ENCODE measurements around the gene PLEKHG4B.
"Not testable (repeated sequence)": the region's sequence is repeated elsewhere in the genome, so short reads cannot be mapped to it uniquely, and the experiment has no call there.

The PLEKHG4B gene

GRCh38 chr5:228886-229285 is 136.9 kb downstream of the PLEKHG4B start:
- no peak for TF ChIP-seq ZNF274 (IDR thresholded peaks at IDR 0.05; ENCODE audit: low read depth, low read length)
- H3K4me3 ChIP-seq (ENCODE audit: low read length), result no peak overlapping the region

DNA sequence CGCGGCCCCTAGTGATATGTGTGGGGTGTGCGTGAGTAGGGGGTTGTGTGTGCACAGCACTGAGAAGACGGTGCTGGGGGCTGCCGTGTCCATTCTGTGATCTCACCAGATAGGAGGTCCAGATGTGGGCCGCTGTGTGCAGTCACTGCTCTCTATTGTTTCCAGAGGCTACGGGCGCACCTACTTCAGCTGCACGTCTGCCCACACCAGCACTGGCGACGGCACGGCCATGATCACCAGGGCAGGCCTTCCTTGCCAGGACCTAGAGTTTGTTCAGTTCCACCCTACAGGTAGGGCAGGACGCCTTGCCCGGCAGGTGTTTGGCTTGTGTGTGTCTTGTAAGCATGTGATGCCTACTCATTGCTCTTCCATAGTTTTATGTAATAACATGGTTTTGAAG is 138.7 kb downstream of the PLEKHG4B start:
- TF ChIP-seq ZNF274 (IDR thresholded peaks at IDR 0.05; ENCODE audit: low read depth, low read length), result no peak
- H3K4me3 ChIP-seq (ENCODE audit: low read length), result no peak overlapping the region

DNA sequence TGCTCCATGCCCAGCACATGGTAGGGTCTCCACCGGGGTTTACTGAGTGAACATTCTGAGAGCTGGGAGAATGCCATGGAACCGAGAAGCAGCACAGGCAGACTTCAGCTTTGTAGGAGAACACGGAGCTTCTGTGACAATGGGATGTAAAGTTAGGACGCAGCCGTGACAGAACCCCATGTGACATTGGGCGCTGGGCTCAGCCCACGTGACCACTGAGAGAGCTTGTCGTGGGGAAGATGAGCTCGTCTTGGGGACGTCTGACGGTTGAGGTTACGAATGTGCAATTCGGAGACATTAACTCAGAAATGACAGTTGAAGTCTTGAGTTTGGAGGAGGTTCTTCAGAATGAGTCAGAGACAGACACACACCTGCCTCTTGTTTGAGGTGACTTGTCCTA is 139.7 kb downstream of the PLEKHG4B start:
- TF ChIP-seq ZNF274 (IDR thresholded peaks at IDR 0.05; ENCODE audit: low read depth, low read length), result no peak
- no peak overlapping the region for H3K4me3 ChIP-seq (ENCODE audit: low read length)

GRCh38 chr5:233426-233825 is 141.5 kb downstream of the PLEKHG4B start:
- H3K4me3 ChIP-seq (ENCODE audit: low read length), result not testable (repeated sequence)

DNA sequence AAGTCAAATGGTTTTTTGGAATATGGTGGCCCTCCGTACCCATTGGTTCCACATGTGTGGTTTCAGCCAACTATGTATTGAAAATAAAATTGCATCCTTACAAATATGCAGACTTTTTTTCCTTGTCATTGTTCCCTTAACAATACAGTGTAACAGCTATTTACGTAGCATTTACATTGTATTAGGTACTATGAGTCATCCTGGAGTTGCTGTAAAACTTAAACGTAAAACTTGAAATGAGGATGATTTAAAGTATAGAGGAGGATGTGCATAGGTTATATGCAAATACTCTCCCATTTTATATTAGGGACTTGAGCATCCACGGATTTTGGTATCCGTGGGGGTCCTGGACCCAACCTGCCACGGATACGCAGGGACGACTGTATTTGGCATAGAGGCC is 142.5 kb downstream of the PLEKHG4B start:
- no peak for TF ChIP-seq ZNF274 (IDR thresholded peaks at IDR 0.05; ENCODE audit: low read depth, low read length)
- H3K4me3 ChIP-seq (ENCODE audit: low read length), result no peak overlapping the region

DNA sequence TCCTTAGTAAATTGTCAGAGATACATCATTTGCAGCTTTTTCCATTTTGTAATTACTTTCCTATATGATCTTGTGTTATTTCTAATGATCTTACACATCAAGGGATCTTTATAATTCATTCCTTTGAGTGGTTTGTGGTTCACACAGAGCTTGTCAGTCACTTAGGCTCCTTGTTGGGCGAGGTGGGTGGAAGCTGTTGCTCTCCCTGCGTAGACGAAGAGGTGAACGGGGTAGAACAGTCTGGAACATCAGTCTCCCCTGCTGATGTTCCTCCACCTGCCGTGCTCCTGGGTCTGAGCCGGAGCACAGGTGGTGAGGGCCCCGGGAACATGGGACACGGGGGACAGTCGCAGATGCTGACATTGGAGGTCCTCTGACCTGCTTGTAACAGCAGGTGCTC is 143.6 kb downstream of the PLEKHG4B start:
- not testable (repeated sequence) for H3K4me3 ChIP-seq (ENCODE audit: low read length)

DNA sequence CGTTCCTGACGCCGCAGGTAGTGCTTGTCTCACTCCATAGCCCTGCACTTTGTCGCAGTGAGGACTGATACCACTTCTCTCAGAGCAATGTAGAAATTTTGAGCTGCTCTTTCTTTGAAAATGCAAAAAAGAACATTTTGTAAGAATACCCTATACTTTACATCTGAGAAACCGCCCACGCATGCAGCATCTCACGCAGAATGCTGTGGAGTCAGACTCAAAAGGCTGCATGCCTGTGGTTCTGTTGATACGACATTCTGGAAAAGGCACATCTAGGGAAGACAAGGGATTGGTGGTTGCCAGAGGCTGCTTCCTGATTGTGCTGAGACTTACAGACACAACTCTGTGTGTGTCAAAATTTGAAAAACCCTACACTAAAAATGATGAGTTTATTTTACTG is 146.0 kb downstream of the PLEKHG4B start:
- H3K4me3 ChIP-seq (ENCODE audit: low read length), result not testable (repeated sequence)

All from GM08714 (cell line).